ENCODE data around the gene HAPLN2. TPM values are rescaled to one million over a fixed set of nuclear protein-coding genes. Genes with fewer than 3 reads are reported as not detected.

HAPLN2 gene
- total and polyA plus RNA-seq, 8 donors: 0.33 to 0.37 TPM; not detected in 6

DNA sequence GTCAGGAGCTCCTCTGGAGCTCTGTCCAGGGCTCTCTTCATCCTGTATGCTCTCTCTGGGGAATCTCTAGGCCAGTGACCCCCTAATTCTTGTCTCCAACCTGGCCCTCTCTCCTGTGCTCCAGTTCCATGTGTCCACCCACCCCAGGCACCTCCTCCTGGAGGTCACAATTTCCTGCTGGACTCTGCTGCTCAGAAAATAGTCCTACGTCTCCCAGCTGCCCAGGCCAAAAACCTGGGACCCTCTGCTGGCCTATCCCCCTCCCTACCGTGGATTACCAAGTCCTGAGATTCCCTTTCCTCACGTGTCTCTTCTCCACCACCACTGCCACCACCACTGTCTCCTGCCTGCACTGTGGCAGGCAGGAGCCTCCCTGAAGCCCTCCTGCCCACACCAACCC is 46.3 kb downstream of the HAPLN2 start:
- DNase-seq: no peak
- H3K4me3 ChIP-seq: no peak overlapping the region
- H3K27me3 ChIP-seq: peaks cover 0 to 16% (median 0%) of the 10 kb centered on the region in 3 donors
- H3K4me1 ChIP-seq: peaks cover 42 to 87% (median 70%) of the 10 kb centered on the region in 4 donors
- TF ChIP-seq POLR2A (IDR thresholded peaks at IDR 0.05) (no peak), EP300 (IDR thresholded peaks at IDR 0.05) (no peak), POLR2AphosphoS5 (IDR thresholded peaks at IDR 0.05) (no peak)
- TF ChIP-seq, protein P1, sequence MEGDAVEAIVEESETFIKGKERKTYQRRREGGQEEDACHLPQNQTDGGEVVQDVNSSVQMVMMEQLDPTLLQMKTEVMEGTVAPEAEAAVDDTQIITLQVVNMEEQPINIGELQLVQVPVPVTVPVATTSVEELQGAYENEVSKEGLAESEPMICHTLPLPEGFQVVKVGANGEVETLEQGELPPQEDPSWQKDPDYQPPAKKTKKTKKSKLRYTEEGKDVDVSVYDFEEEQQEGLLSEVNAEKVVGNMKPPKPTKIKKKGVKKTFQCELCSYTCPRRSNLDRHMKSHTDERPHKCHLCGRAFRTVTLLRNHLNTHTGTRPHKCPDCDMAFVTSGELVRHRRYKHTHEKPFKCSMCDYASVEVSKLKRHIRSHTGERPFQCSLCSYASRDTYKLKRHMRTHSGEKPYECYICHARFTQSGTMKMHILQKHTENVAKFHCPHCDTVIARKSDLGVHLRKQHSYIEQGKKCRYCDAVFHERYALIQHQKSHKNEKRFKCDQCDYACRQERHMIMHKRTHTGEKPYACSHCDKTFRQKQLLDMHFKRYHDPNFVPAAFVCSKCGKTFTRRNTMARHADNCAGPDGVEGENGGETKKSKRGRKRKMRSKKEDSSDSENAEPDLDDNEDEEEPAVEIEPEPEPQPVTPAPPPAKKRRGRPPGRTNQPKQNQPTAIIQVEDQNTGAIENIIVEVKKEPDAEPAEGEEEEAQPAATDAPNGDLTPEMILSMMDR (IDR thresholded peaks at IDR 0.05): no peak
- no peaks in the 10 kb centered on the region for H3K36me3 ChIP-seq
- no peaks in the 10 kb centered on the region for H3K9me3 ChIP-seq
- 46 to 66% (median 57%) methylated on average over 3 of the region's 3 CpGs for WGBS, 5 donors
- peak overlapping the region in 4 of 5 donors; percentile 63 to 88 (median 84) for H3K27ac ChIP-seq
- intact Hi-C loops (cut with DNase I; ENCODE audit: low total_unique reads): no loop called here

- intact Hi-C loops (cut with DNase I; ENCODE audit: low total_unique reads): no loop called here
- 82 to 85% (median 83%) methylated on average over 9 of the region's 9 CpGs for WGBS, 5 donors
- H3K9me3 ChIP-seq: no peaks in the 10 kb centered on the region
- H3K27ac ChIP-seq: peak overlapping the region; percentile 9 to 88 (median 74)
- TF ChIP-seq, protein P1 (IDR thresholded peaks at IDR 0.05): no peak
- TF ChIP-seq POLR2A (IDR thresholded peaks at IDR 0.05) (no peak), EP300 (IDR thresholded peaks at IDR 0.05) (no peak), POLR2AphosphoS5 (IDR thresholded peaks at IDR 0.05) (no peak)
- peaks cover 27 to 72% (median 55%) of the 10 kb centered on the region in 4 donors for H3K4me1 ChIP-seq
- H3K27me3 ChIP-seq: peaks cover 0 to 21% (median 0%) of the 10 kb centered on the region in 3 donors
- no peaks in the 10 kb centered on the region for H3K36me3 ChIP-seq
- DNase-seq: no peak
- no peak overlapping the region for H3K4me3 ChIP-seq
Observed at GRCh38 chr1:156666862-156667609, 47.8 kb downstream of the HAPLN2 start.

GRCh38 chr1:156667610-156667967 is 48.4 kb downstream of the HAPLN2 start:
- Histone ChIP-seq H3K27me3 (peaks cover 0 to 22% (median 0%) of the 10 kb centered on the region in 3 donors), H3K4me1 (peaks cover 23 to 67% (median 50%) of the 10 kb centered on the region in 4 donors), H3K4me3 (no peak overlapping the region), H3K27ac (peak overlapping the region; percentile 9 to 88 (median 74)), H3K9me3 (no peaks in the 10 kb centered on the region), H3K36me3 (no peaks in the 10 kb centered on the region)
- DNase-seq: peak in 1 of 2 donors; percentile 84
- intact Hi-C loops (cut with DNase I; ENCODE audit: low total_unique reads): no loop called here
- TF ChIP-seq EP300 (IDR thresholded peaks at IDR 0.05) (no peak), POLR2A (IDR thresholded peaks at IDR 0.05) (no peak), POLR2AphosphoS5 (IDR thresholded peaks at IDR 0.05) (no peak)
- TF ChIP-seq, protein P1 (IDR thresholded peaks at IDR 0.05): no peak
- 45 to 89% (median 79%) methylated on average over 5 of the region's 5 CpGs for WGBS, 5 donors

- intact Hi-C loops (cut with DNase I; ENCODE audit: low total_unique reads): no loop called here
- DNase-seq: peak in 1 of 2 donors; percentile 40
- WGBS, 5 donors: 70 to 84% (median 80%) methylated on average over 6 to 9 of the region's 9 CpGs
- Histone ChIP-seq H3K27ac (peak overlapping the region; percentile 63 to 88 (median 74)), H3K9me3 (no peaks in the 10 kb centered on the region), H3K4me3 (no peak overlapping the region), H3K36me3 (no peaks in the 10 kb centered on the region), H3K27me3 (peaks cover 0 to 28% (median 0%) of the 10 kb centered on the region in 3 donors), H3K4me1 (peaks cover 22 to 61% (median 46%) of the 10 kb centered on the region in 4 donors)
- TF ChIP-seq EP300 (IDR thresholded peaks at IDR 0.05): no peak
- TF ChIP-seq POLR2A (IDR thresholded peaks at IDR 0.05): no peak
- no peak for TF ChIP-seq POLR2AphosphoS5 (IDR thresholded peaks at IDR 0.05)
- TF ChIP-seq, protein P1 (IDR thresholded peaks at IDR 0.05): no peak
Observed at GRCh38 chr1:156667968-156668709, 48.9 kb downstream of the HAPLN2 start.

Data from stomach (tissue), 9 donors.